GM13976 (cell line): Measurements from ENCODE around the gene STARD8.

ENCODE experiments used
- DNase-seq: peaks from one replicate; pipeline ENCODE4 v3.0.0; 2012; ENCODE audit warnings: low spot score
- CTCF ChIP-seq: IDR thresholded peaks from 2 replicates; pipeline ENCODE4 v1.5.1; 2012; ENCODE audit warnings: borderline replicate concordance, mild to moderate bottlenecking; ENCODE audit not compliant: insufficient read depth; ENCODE audit errors: extremely low read depth, missing control alignments, control extremely low read depth
- in situ Hi-C: fragments of 300-500 bp; cut with MboI; formaldehyde crosslinking; loops from one replicate; pipeline ENCODE4 v1.12.0; 2022; ENCODE audit warnings: low sequenced_read_pairs, mixed read lengths, inconsistent platforms; ENCODE audit not compliant: unreplicated experiment

The STARD8 gene

GRCh38 chrX:68719904-68720614, 72.6 kb downstream of the STARD8 start:
- no peak for DNase-seq
- TF ChIP-seq CTCF: no peak
- in situ Hi-C loops: loop anchor here (25.0 kb wide), 2 partner anchors 208 to 533 kb away; no protein-coding TSS in a partner anchor

- DNase-seq: no peak
- in situ Hi-C loops: loop anchor here (25.0 kb wide), 2 partner anchors 209 to 534 kb away; no protein-coding TSS in a partner anchor
Measured at GRCh38 chrX:68720851-68721250, 73.4 kb downstream of the STARD8 start.

GRCh38 chrX:68721546-68721945, 74.1 kb downstream of the STARD8 start:
- TF ChIP-seq CTCF: no peak
- DNase-seq: no peak
- in situ Hi-C loops: loop anchor here (25.0 kb wide), 2 partner anchors 209 to 534 kb away; no protein-coding TSS in a partner anchor

More at GRCh38 chrX:68720851-68721250, 73.4 kb downstream of the STARD8 start:
- TF ChIP-seq CTCF: no peak

GRCh38 chrX:68721991-68722860, 74.8 kb downstream of the STARD8 start:
- in situ Hi-C loops: loop anchor here (25.0 kb wide), 2 partner anchors 210 to 535 kb away; no protein-coding TSS in a partner anchor
- TF ChIP-seq CTCF: no peak
- no peak for DNase-seq

- DNase-seq: no peak
- in situ Hi-C loops: loop anchor here (25.0 kb wide), 2 partner anchors 211 to 536 kb away; no protein-coding TSS in a partner anchor
- no peak for TF ChIP-seq CTCF
Measured at GRCh38 chrX:68723491-68724155, 76.2 kb downstream of the STARD8 start.

GRCh38 chrX:68724531-68725020, 77.1 kb downstream of the STARD8 start:
- DNase-seq: no peak
- no peak for TF ChIP-seq CTCF
- in situ Hi-C loops: loop anchor here (25.0 kb wide), 2 partner anchors 212 to 537 kb away; no protein-coding TSS in a partner anchor
